Panc1 (cell line): Measurements from ENCODE around the gene ZNF580. TPM values are rescaled to one million over a fixed set of nuclear protein-coding genes. Genes with fewer than 3 reads are reported as not detected.

ENCODE experiments used
- ATAC-seq: fragments of 200-7000 bp; cut with Tn5 transposase; 2 replicates; pipeline ENCODE4 v1.9.1; 2020; ENCODE audit warnings: mild to moderate bottlenecking, moderate library complexity
- BruUV-seq: library from RNA; stranded (reverse); fragments of 400-500 nt; replicated peaks from 2 replicates; lab custom pipeline; 2021; lab: Mats Ljungman, UMichigan
- CTCF ChIA-PET: fragments of 300-600 bp; sonication (Branson Sonifier 250); formaldehyde crosslinking; loops from one replicate; lab custom pipeline; 2022; ENCODE audit warnings: antibody characterized with exemption; lab: Charles Lee
- POLR2A ChIA-PET: fragments of 300-600 bp; sonication (Branson Sonifier 250); formaldehyde crosslinking; loops from one replicate; lab custom pipeline; 2022; ENCODE audit warnings: antibody characterized with exemption; lab: Charles Lee
- DNase-seq: peaks from one replicate; pipeline ENCODE4 v3.0.0-alpha.2; 2010; ENCODE audit warnings: low read depth, low spot score
- H3K27ac ChIP-seq: 2 replicates; pipeline ENCODE4 v1.5.1; 2011; ENCODE audit warnings: mild to moderate bottlenecking, low read length, inconsistent platforms
- H3K27me3 ChIP-seq: fragments of 200-500 bp; sonication (Bioruptor generic); 2 replicates; pipeline ENCODE4 v1.6.0; 2014; ENCODE audit warnings: low read length, inconsistent platforms; ENCODE audit not compliant: control insufficient read depth, insufficient read depth
- H3K36me3 ChIP-seq: fragments of 200-500 bp; sonication (Bioruptor generic); 2 replicates; pipeline ENCODE4 v1.5.1; 2014; ENCODE audit warnings: inconsistent platforms, mild to moderate bottlenecking, low read length, moderate library complexity; ENCODE audit not compliant: control insufficient read depth, insufficient read depth
- H3K4me1 ChIP-seq: 2 replicates; pipeline ENCODE4 v1.5.1; 2011; ENCODE audit warnings: inconsistent platforms, mild to moderate bottlenecking, low read length, moderate library complexity; ENCODE audit not compliant: control insufficient read depth, insufficient read depth
- H3K4me3 ChIP-seq, 2 experiments: 2 replicates each; pipeline ENCODE4 v1.5.1; 2011 to 2012; ENCODE audit warnings: low read depth in 2 of 2, low read length in 2 of 2, mild to moderate bottlenecking in 2 of 2, inconsistent platforms in 1 of 2, moderate library complexity in 1 of 2
- H3K9me3 ChIP-seq: fragments of 200-500 bp; sonication (Bioruptor generic); 2 replicates; pipeline ENCODE4 v1.5.1; 2014; ENCODE audit warnings: low read depth, mild to moderate bottlenecking, inconsistent platforms, low read length, moderate library complexity; ENCODE audit not compliant: control insufficient read depth, insufficient read depth
- CTCF ChIP-seq: fragments of 450-650 bp; IDR thresholded peaks from 2 replicates; pipeline ENCODE4 v1.5.1; 2017; ENCODE audit warnings: mild to moderate bottlenecking
- POLR2AphosphoS5 ChIP-seq: IDR thresholded peaks from 2 replicates; pipeline ENCODE4 v1.6.1; 2012; ENCODE audit warnings: mild to moderate bottlenecking, low read depth, low read length, moderate library complexity
- REST ChIP-seq, 2 experiments: IDR thresholded peaks; 2 replicates each; pipeline ENCODE4 v1.6.1; 2011 to 2012; ENCODE audit warnings: low read depth in 2 of 2, control low read depth in 1 of 2, low read length in 1 of 2, mild to moderate bottlenecking in 1 of 2, moderate library complexity in 1 of 2; ENCODE audit not compliant: insufficient read depth in 1 of 2
- SIN3A ChIP-seq: IDR thresholded peaks from 2 replicates; pipeline ENCODE4 v1.6.1; 2012; ENCODE audit warnings: low read depth, mild to moderate bottlenecking, low read length, moderate library complexity, borderline replicate concordance; ENCODE audit not compliant: insufficient read depth
- TCF7L2 ChIP-seq: IDR thresholded peaks from 2 replicates; pipeline ENCODE4 v1.6.1; 2011; ENCODE audit warnings: mild to moderate bottlenecking, low read depth, low read length, inconsistent platforms
- in situ Hi-C: cut with HindIII; loops from 2 replicates; pipeline ENCODE4 v1.10.0; 2016; ENCODE audit warnings: low sequenced_read_pairs, low pct_unique_long_range_greater_than_20kb
- intact Hi-C: fragments of 100-400 bp; cut with micrococcal nuclease; formaldehyde crosslinking; loops from one replicate; pipeline ENCODE4 v1.10.0; 2022; ENCODE audit not compliant: unreplicated experiment
- total RNA-seq: library from RNA; stranded (reverse); gene quantifications from one replicate; pipeline ENCODE4 v1.2.1, GENCODE V29; 2021; ENCODE audit not compliant: unreplicated experiment

Gene ZNF580
- total RNA-seq, 1 experiment from 2014 or later = 58.0 TPM

DNA sequence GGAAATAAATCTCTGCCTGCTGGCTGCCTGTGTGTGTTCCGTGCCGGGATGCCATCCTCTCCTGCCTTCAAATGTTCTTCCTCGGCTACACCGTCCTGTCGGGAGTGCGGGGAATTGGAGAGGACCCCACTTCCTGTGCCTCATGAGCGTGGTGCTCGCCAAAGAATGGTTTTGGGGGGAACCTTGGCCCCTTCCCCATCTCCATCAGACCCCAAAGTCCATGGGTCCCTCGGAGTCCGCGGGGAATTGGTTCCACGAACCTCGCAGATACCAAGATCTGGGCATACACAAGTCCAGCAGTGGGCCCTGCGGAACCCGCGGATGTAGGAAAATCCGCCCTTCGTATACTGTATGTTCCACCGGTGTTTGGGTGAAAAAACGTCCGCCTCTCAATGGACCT is 37.7 kb upstream of the ZNF580 start:
- ATAC-seq (no peak), DNase-seq (no peak)
- H3K4me1 ChIP-seq = peaks cover 21% of the 10 kb centered on the region
- POLR2A ChIA-PET = no interaction called here
- peak overlapping the region; percentile 51 for H3K27ac ChIP-seq
- no peaks in the 10 kb centered on the region for H3K9me3 ChIP-seq
- no TSS peak for BruUV-seq
- no peaks in the 10 kb centered on the region for H3K27me3 ChIP-seq
- CTCF ChIA-PET = no interaction called here
- in situ Hi-C loops (no loop called here), intact Hi-C loops (no loop called here)
- TF ChIP-seq REST (IDR thresholded peaks at IDR 0.05; ENCODE audit: insufficient read depth in 1 of 2, low read depth in 2 of 2, low read length in 1 of 2) (no peak), POLR2AphosphoS5 (no peak)
- H3K4me3 ChIP-seq = no peak overlapping the region
- no peaks in the 10 kb centered on the region for H3K36me3 ChIP-seq

DNA sequence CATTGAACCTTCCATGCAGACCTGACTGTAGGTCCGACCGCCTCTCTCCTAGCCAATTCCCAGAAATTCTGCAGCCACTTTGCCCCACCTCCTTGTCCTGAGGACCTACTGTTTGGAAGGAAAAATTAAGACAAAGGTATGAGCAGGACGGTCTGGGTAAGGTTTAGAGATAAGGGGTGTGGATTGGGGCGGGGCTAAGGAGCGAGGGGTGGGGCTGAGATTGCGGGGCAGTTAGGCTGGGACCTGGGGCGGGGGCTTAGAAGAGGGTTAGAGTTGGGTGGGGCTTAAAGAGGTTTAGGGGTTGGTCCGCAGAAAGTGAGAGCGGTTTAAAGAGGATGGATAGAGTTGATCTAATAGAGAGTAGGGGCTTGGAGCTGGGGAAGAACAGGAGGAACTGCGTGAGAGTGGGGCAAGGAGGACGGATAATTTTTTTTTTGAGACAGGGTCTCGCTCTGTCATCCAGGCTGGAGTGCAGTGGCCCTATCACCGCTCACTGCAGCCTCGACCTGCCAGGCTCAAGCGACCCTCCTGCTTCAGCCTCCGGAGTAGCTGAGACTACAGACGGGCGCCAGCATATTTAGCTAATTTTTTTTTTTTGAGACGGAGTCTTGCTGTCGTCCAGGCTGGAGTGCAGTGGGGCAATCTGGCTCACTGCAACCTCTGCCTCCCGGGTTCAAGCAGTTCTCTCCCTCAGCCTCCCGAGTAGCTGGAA is 37.1 kb upstream of the ZNF580 start:
- Histone ChIP-seq H3K36me3 (no peaks in the 10 kb centered on the region), H3K9me3 (no peaks in the 10 kb centered on the region), H3K27ac (peak overlapping the region; percentile 51), H3K27me3 (no peaks in the 10 kb centered on the region), H3K4me3 (no peak overlapping the region), H3K4me1 (peaks cover 21% of the 10 kb centered on the region)
- POLR2A ChIA-PET = interaction anchor here (0.5 to 1.0 kb wide), 4 partner anchors 20 to 464 kb away, joined by 3 to 9 read pairs (median 5); partner anchors contain the start of gene ZNF784
- in situ Hi-C loops (no loop called here), intact Hi-C loops (no loop called here)
- no TSS peak for BruUV-seq
- TF ChIP-seq CTCF (no peak), SIN3A (no peak), POLR2AphosphoS5 (no peak), REST (IDR thresholded peaks at IDR 0.05; ENCODE audit: insufficient read depth in 1 of 2, low read depth in 2 of 2, low read length in 1 of 2) (no peak), TCF7L2 (no peak)
- CTCF ChIA-PET = interaction anchor here (1.2 kb wide), 1 partner anchor 136 kb away, joined by 3 read pairs; no protein-coding TSS in a partner anchor
- DNase-seq (no peak), ATAC-seq (no peak)
